Caki2 (cell line): ENCODE measurements around the gene PARD3B. TPM values are rescaled to one million over a fixed set of nuclear protein-coding genes. Genes with fewer than 3 reads are reported as not detected.

Experiments used
- DNase-seq: peaks from one replicate; pipeline ENCODE4 v3.0.0-alpha.2; 2015; ENCODE audit warnings: low read depth
- in situ Hi-C: cut with HindIII; loops from 2 replicates; pipeline ENCODE4 v1.10.0; 2016; ENCODE audit warnings: low sequenced_read_pairs, low pct_unique_long_range_greater_than_20kb, mixed read lengths
- total RNA-seq: library from RNA; depleted of rRNA; stranded (reverse); fragments of >200 nt; shearing (Covaris generic); gene quantifications from 2 replicates; pipeline ENCODE4 v1.2.3, GENCODE V29; 2014; ENCODE audit warnings: low replicate concordance

PARD3B gene
- total RNA-seq, 1 experiment from 2014 or later = 3.8 TPM

- DNase-seq = no peak
- in situ Hi-C loops = no loop called here
Observed at GRCh38 chr2:205133544-205133943, 588.3 kb downstream of the PARD3B start.

- in situ Hi-C loops = no loop called here
- DNase-seq = no peak
Observed at GRCh38 chr2:205138735-205139134, 593.5 kb downstream of the PARD3B start.

- in situ Hi-C loops = no loop called here
- no peak for DNase-seq
Observed at GRCh38 chr2:205139822-205140463, 594.7 kb downstream of the PARD3B start.

- in situ Hi-C loops = no loop called here
- DNase-seq = no peak
Observed at GRCh38 chr2:205141381-205141780, 596.1 kb downstream of the PARD3B start.

DNA sequence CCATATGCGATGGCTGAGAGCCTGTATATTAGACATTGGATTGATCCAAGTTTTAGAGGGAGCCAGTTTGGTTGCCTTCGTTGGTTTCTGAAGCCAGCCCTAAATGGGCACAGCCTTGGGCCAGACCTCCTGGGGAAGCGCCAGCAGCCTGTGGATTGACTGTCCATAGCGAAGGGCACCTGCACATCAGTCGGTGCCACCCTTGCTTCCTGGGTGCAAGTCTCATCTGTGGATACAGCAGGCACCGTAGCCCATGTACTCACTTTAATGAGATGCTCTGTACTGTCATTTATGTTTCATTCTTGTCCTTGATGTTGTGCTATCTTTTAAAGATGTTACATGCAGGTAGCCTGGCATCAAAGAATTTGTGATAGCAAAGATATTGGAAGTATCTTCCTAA, 600.6 kb downstream of the PARD3B start:
- no peak for DNase-seq
- in situ Hi-C loops = no loop called here

DNA sequence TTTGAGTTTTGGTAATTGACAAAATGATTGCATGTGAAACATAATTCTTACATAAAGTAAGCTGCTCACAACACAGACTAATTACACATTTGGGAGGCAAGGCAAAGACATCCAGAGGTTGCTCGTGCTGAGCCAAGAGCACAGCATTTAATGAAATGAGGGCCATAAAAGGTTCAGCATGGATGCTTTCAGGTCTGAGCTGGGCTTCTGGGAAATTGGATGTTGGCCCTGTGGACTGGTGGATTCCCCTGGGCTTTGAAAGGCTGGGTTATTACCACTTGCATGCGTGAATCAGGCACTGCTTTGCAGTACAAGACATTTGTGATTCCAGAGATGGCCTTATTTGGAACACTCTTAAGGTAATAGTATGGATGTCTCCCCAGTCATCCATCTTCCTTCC, 603.5 kb downstream of the PARD3B start:
- no peak for DNase-seq
- in situ Hi-C loops = no loop called here

DNA sequence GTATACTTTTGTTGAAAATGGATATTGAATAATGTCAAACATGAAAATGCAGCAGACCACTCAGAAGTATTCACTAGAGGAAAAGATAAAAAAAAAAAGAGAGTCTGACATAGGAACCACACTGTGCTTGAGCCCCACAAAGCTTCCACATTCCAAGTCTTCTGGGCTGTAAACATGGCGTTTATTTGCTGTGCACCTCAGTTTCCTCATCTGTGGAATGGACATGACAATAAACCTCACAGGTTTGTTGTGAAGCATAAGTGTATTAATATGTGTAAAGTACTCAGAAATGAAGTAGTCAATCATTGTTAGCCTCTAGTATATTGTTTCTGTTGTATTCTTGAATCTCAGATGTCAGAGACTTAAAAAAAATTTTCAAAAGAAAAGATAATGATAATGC, 611.2 kb downstream of the PARD3B start:
- no peak for DNase-seq
- in situ Hi-C loops = no loop called here

DNA sequence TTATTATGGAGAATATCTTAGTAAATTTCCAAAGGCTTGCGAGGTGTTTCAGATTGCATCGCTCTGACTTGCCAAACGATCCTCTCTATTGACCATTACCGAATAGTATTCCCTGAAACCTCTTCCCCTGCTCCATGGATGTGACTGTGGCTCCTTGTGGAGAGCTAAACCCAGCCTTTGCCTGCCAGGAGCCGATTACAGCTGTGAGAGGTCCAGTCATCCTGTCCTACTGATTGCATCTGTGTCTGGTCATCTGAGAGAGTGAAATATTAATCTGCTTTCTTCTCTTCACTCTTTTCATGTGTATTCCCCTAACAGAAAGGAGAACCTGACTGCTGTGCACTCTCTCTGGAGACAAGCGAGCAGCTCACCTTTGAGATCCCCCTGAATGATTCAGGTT, 613.1 kb downstream of the PARD3B start:
- in situ Hi-C loops = no loop called here
- no peak for DNase-seq

GRCh38 chr2:205161156-205161839, 616.0 kb downstream of the PARD3B start:
- no peak for DNase-seq
- in situ Hi-C loops = no loop called here

DNA sequence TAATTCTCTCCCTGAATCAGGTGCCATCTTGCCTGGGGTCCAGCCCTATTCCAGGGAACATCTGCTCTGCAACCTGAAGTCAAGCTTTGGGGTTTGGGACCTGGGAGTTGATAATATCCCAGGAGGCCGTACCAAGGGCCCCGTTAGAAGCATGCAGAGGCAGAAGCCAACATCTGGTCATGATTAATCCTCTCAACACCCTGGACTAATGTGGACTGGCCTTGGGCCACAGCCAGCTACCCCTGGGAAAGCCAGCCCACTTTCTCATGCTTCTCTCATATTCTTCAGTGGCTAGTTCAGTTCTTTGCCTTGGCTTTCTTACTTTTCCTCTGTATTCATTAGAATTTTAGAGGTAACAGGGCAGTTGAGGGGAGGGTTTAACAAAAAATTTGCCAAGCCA, 621.5 kb downstream of the PARD3B start:
- no peak for DNase-seq
- in situ Hi-C loops = no loop called here

DNA sequence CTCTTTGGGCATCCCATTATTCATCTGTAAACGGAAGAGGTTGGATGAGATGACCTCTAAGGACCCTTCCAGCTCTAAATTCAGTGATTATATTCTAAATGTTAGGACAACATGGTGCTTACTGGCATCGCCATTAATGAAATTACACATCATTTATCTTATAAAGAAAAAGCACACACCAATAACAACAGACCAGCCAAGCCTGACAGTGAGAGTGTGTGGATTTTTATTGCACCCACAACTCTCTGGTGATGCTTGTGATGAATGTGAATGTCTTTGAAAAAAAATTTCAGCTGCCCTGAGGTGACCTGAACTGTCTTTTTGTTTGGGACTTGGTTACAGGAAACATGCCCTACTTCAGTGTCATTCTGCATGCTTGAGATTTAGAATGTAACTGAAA, 623.7 kb downstream of the PARD3B start:
- in situ Hi-C loops = no loop called here
- DNase-seq = no peak

GRCh38 chr2:205169464-205169863, 624.2 kb downstream of the PARD3B start:
- in situ Hi-C loops = no loop called here
- DNase-seq = no peak

- in situ Hi-C loops = no loop called here
- DNase-seq = no peak
Observed at GRCh38 chr2:205170399-205170798, 625.1 kb downstream of the PARD3B start.

DNA sequence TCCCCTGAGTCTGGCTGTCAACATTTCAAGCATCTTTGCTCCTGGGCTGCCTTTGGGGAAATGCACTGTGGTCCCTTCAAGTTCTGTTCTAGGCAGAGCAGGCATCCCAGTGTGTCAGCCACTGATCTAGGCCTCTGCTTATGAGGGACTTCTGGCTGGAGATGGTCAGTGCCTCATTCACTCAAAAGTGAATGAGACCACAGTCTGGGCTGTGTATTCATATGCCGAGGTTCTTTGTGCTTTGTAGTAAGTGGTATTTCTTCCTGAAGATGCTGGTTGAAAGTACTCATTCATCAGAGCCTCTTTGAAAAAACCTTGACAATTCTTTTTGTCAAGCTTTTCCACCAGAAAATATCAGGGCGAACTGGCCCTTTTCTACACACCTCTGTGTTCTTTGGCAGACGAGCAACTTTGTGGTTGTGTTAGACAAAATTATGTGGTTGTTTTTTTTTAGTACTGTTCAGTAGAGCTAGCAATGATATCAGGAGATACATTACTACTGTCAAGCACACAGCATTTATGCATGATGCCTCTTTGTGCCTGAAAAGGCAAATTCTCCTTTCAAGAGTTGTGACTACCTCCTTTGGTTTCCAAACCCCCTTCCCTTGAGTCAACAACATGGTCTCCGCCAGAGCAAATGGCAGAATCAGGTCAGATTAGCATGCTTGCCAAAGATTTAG, 626.1 kb downstream of the PARD3B start:
- in situ Hi-C loops = no loop called here
- DNase-seq = no peak

- DNase-seq = no peak
- in situ Hi-C loops = no loop called here
Observed at GRCh38 chr2:205175831-205176230, 630.6 kb downstream of the PARD3B start.

GRCh38 chr2:205176546-205176945, 631.3 kb downstream of the PARD3B start:
- DNase-seq = no peak
- in situ Hi-C loops = no loop called here

DNA sequence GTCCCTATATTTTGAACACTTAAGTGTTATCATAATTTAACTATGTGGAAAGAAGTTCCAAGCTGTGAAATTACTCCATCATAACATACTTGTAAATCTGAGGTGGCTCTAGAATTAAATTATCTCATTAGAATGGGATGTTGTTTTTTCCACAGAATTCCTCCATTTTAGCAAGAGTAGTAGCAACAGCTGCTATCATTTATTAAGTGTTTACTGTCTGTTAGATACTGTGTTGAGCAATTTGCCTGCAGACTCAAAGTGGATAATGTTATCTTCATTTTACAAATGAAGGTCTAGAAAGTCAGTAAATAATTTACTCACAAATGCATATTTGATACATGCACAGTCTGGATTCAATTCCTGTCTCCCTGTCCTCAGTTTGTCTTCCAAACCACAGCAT, 632.3 kb downstream of the PARD3B start:
- no peak for DNase-seq
- in situ Hi-C loops = no loop called here

GRCh38 chr2:205180730-205181129, 635.5 kb downstream of the PARD3B start:
- in situ Hi-C loops = no loop called here
- DNase-seq = no peak

DNA sequence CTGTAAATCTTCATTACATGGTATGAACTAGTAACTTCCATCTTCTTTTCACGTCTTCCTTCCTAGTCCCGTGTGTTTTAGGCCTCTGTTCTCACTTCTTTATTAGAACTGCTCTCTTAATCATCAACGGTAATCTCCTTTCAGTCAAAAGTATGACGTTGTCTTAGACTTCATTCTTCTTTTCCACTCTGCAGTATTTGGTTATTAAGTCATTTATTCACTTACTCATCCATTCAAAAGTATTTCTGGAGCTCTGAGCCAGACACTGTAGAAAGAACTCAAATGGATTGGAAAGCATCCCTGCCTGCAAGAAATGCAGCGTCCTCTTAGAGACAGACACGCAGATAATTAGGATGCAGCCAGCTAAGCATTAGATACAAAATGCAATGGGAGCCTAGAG, 642.5 kb downstream of the PARD3B start:
- in situ Hi-C loops = no loop called here
- no peak for DNase-seq
